ENCODE measurements around the gene USP34. TPM values are rescaled to one million over a fixed set of nuclear protein-coding genes. Genes with fewer than 3 reads are reported as not detected.
"Not testable (repeated sequence)": the region's sequence is repeated elsewhere in the genome, so short reads cannot be mapped to it uniquely, and the experiment has no call there.

USP34 gene
- total and polyA plus RNA-seq, 5 donors from 2014 or later = 16.6 to 197 (median 17.7) TPM

GRCh38 chr2:61454972-61455371 lies 15.9 kb downstream of the USP34 start:
- H3K4me3 Mint-ChIP-seq = peak overlapping the region in 2 of 4 donors; percentile 17 to 24
- peaks cover 49% of the 10 kb centered on the region for H3K4me1 ChIP-seq (ENCODE audit: control insufficient read depth, insufficient read depth, low read length, poor library complexity, severe bottlenecking)
- H3K27me3 ChIP-seq (ENCODE audit: control insufficient read depth, insufficient read depth, low read length); H3K4me3 ChIP-seq (ENCODE audit: low read depth, low read length); H3K9me3 Mint-ChIP-seq; DNase-seq; ATAC-seq (ENCODE audit: low read depth in 2 of 2); H3K9me3 ChIP-seq (ENCODE audit: control insufficient read depth in 2 of 2, low read length in 2 of 2); H3K36me3 ChIP-seq (ENCODE audit: control insufficient read depth, insufficient read depth, low read length); H3K27me3 Mint-ChIP-seq; H3K27ac ChIP-seq (ENCODE audit: insufficient read depth, low read length, poor library complexity, severe bottlenecking): not testable (repeated sequence)
- H3K4me1 Mint-ChIP-seq = peaks cover 28 to 77% (median 51%) of the 10 kb centered on the region in 4 donors
- H3K36me3 Mint-ChIP-seq = peaks cover 24% of the 10 kb centered on the region
- H3K27ac Mint-ChIP-seq = peak overlapping the region in 2 of 3 donors; percentile 32 to 89

GRCh38 chr2:61454383-61454782 lies 16.5 kb downstream of the USP34 start:
- peaks cover 46% of the 10 kb centered on the region for H3K4me1 ChIP-seq (ENCODE audit: control insufficient read depth, insufficient read depth, low read length, poor library complexity, severe bottlenecking)
- ATAC-seq (ENCODE audit: low read depth in 2 of 2) (no peak), DNase-seq (no peak)
- Mint-ChIP-seq H3K27me3 (no peaks in the 10 kb centered on the region), H3K9me3 (peaks cover 0 to 2% (median 0%) of the 10 kb centered on the region in 7 donors), H3K36me3 (peaks cover 26% of the 10 kb centered on the region), H3K4me3 (peak overlapping the region in 2 of 4 donors; percentile 48 to 61), H3K4me1 (peaks cover 31 to 74% (median 52%) of the 10 kb centered on the region in 4 donors), H3K27ac (peak overlapping the region in 1 of 3 donors; percentile 89)
- H3K9me3 ChIP-seq (ENCODE audit: control insufficient read depth in 2 of 2, low read length in 2 of 2) = no peaks in the 10 kb centered on the region
- no peaks in the 10 kb centered on the region for H3K27me3 ChIP-seq (ENCODE audit: control insufficient read depth, insufficient read depth, low read length)
- peaks cover 3% of the 10 kb centered on the region for H3K36me3 ChIP-seq (ENCODE audit: control insufficient read depth, insufficient read depth, low read length)
- no peak overlapping the region for H3K27ac ChIP-seq (ENCODE audit: insufficient read depth, low read length, poor library complexity, severe bottlenecking)
- H3K4me3 ChIP-seq (ENCODE audit: low read depth, low read length) = no peak overlapping the region

- peaks cover 20% of the 10 kb centered on the region for H3K36me3 Mint-ChIP-seq
- no peak overlapping the region for H3K27ac ChIP-seq (ENCODE audit: insufficient read depth, low read length, poor library complexity, severe bottlenecking)
- ATAC-seq (ENCODE audit: low read depth in 2 of 2) (no peak), DNase-seq (no peak)
- H3K27me3 Mint-ChIP-seq = no peaks in the 10 kb centered on the region
- no peak overlapping the region for H3K4me3 ChIP-seq (ENCODE audit: low read depth, low read length)
- H3K36me3 ChIP-seq (ENCODE audit: control insufficient read depth, insufficient read depth, low read length) = peaks cover 3% of the 10 kb centered on the region
- H3K4me3 Mint-ChIP-seq = no peak overlapping the region
- peaks cover 29% of the 10 kb centered on the region for H3K4me1 ChIP-seq (ENCODE audit: control insufficient read depth, insufficient read depth, low read length, poor library complexity, severe bottlenecking)
- H3K27ac Mint-ChIP-seq = peak overlapping the region in 1 of 3 donors; percentile 24
- H3K9me3 Mint-ChIP-seq = peaks cover 0 to 2% (median 0%) of the 10 kb centered on the region in 7 donors
- no peaks in the 10 kb centered on the region for H3K9me3 ChIP-seq (ENCODE audit: control insufficient read depth in 2 of 2, low read length in 2 of 2)
- peaks cover 21 to 72% (median 41%) of the 10 kb centered on the region in 4 donors for H3K4me1 Mint-ChIP-seq
- no peaks in the 10 kb centered on the region for H3K27me3 ChIP-seq (ENCODE audit: control insufficient read depth, insufficient read depth, low read length)
These were observed 18.5 kb downstream of the USP34 start for GRCh38 chr2:61452392-61452791.

- H3K27ac ChIP-seq (ENCODE audit: insufficient read depth, low read length, poor library complexity, severe bottlenecking) = no peak overlapping the region
- no peaks in the 10 kb centered on the region for H3K9me3 ChIP-seq (ENCODE audit: control insufficient read depth in 2 of 2, low read length in 2 of 2)
- H3K27me3 ChIP-seq (ENCODE audit: control insufficient read depth, insufficient read depth, low read length) = no peaks in the 10 kb centered on the region
- peaks cover 3% of the 10 kb centered on the region for H3K36me3 ChIP-seq (ENCODE audit: control insufficient read depth, insufficient read depth, low read length)
- no peak overlapping the region for H3K27ac Mint-ChIP-seq
- peaks cover 24% of the 10 kb centered on the region for H3K4me1 ChIP-seq (ENCODE audit: control insufficient read depth, insufficient read depth, low read length, poor library complexity, severe bottlenecking)
- H3K36me3 Mint-ChIP-seq = peaks cover 17% of the 10 kb centered on the region
- H3K4me1 Mint-ChIP-seq = peaks cover 28 to 71% (median 42%) of the 10 kb centered on the region in 4 donors
- peaks cover 0 to 2% (median 0%) of the 10 kb centered on the region in 7 donors for H3K9me3 Mint-ChIP-seq
- DNase-seq (no peak), ATAC-seq (ENCODE audit: low read depth in 2 of 2) (no peak)
- no peak overlapping the region for H3K4me3 ChIP-seq (ENCODE audit: low read depth, low read length)
- H3K4me3 Mint-ChIP-seq = peak overlapping the region in 2 of 4 donors; percentile 19 to 21
- H3K27me3 Mint-ChIP-seq = no peaks in the 10 kb centered on the region
These were observed 19.7 kb downstream of the USP34 start for GRCh38 chr2:61451178-61451577.

- no peaks in the 10 kb centered on the region for H3K9me3 ChIP-seq (ENCODE audit: control insufficient read depth in 2 of 2, low read length in 2 of 2)
- no peak overlapping the region for H3K27ac ChIP-seq (ENCODE audit: insufficient read depth, low read length, poor library complexity, severe bottlenecking)
- Mint-ChIP-seq H3K36me3 (peaks cover 9% of the 10 kb centered on the region), H3K4me3 (no peak overlapping the region), H3K4me1 (peaks cover 28 to 65% (median 35%) of the 10 kb centered on the region in 4 donors), H3K27me3 (no peaks in the 10 kb centered on the region), H3K27ac (no peak overlapping the region), H3K9me3 (peaks cover 0 to 2% (median 0%) of the 10 kb centered on the region in 7 donors)
- H3K36me3 ChIP-seq (ENCODE audit: control insufficient read depth, insufficient read depth, low read length) = peaks cover 3% of the 10 kb centered on the region
- no peaks in the 10 kb centered on the region for H3K27me3 ChIP-seq (ENCODE audit: control insufficient read depth, insufficient read depth, low read length)
- DNase-seq (no peak), ATAC-seq (ENCODE audit: low read depth in 2 of 2) (no peak)
- no peak overlapping the region for H3K4me3 ChIP-seq (ENCODE audit: low read depth, low read length)
- peaks cover 16% of the 10 kb centered on the region for H3K4me1 ChIP-seq (ENCODE audit: control insufficient read depth, insufficient read depth, low read length, poor library complexity, severe bottlenecking)
These were observed 20.7 kb downstream of the USP34 start for GRCh38 chr2:61450144-61450543.

GRCh38 chr2:61448229-61448628 lies 22.7 kb downstream of the USP34 start:
- Histone ChIP-seq H3K9me3 (ENCODE audit: control insufficient read depth in 2 of 2, low read length in 2 of 2) (no peaks in the 10 kb centered on the region), H3K4me3 (ENCODE audit: low read depth, low read length) (no peak overlapping the region), H3K4me1 (ENCODE audit: control insufficient read depth, insufficient read depth, low read length, poor library complexity, severe bottlenecking) (peaks cover 17% of the 10 kb centered on the region), H3K27me3 (ENCODE audit: control insufficient read depth, insufficient read depth, low read length) (no peaks in the 10 kb centered on the region), H3K36me3 (ENCODE audit: control insufficient read depth, insufficient read depth, low read length) (peaks cover 3% of the 10 kb centered on the region), H3K27ac (ENCODE audit: insufficient read depth, low read length, poor library complexity, severe bottlenecking) (no peak overlapping the region)
- H3K27me3 Mint-ChIP-seq = no peaks in the 10 kb centered on the region
- H3K9me3 Mint-ChIP-seq = peaks cover 0 to 2% (median 0%) of the 10 kb centered on the region in 7 donors
- peak overlapping the region in 2 of 4 donors; percentile 13 to 44 for H3K4me3 Mint-ChIP-seq
- no peak for DNase-seq
- H3K27ac Mint-ChIP-seq = peak overlapping the region in 2 of 3 donors; percentile 45 to 83
- H3K36me3 Mint-ChIP-seq = peaks cover 18% of the 10 kb centered on the region
- peaks cover 40 to 67% (median 43%) of the 10 kb centered on the region in 4 donors for H3K4me1 Mint-ChIP-seq
- no peak for ATAC-seq (ENCODE audit: low read depth in 2 of 2)

- not testable (repeated sequence) for H3K36me3 ChIP-seq (ENCODE audit: control insufficient read depth, insufficient read depth, low read length); H3K27me3 Mint-ChIP-seq; H3K27ac ChIP-seq (ENCODE audit: insufficient read depth, low read length, poor library complexity, severe bottlenecking); ATAC-seq (ENCODE audit: low read depth in 2 of 2); H3K4me3 ChIP-seq (ENCODE audit: low read depth, low read length); DNase-seq; H3K9me3 Mint-ChIP-seq; H3K27ac Mint-ChIP-seq; H3K9me3 ChIP-seq (ENCODE audit: control insufficient read depth in 2 of 2, low read length in 2 of 2); H3K27me3 ChIP-seq (ENCODE audit: control insufficient read depth, insufficient read depth, low read length)
- H3K4me1 ChIP-seq (ENCODE audit: control insufficient read depth, insufficient read depth, low read length, poor library complexity, severe bottlenecking) = peaks cover 20% of the 10 kb centered on the region
- Mint-ChIP-seq H3K4me3 (peak overlapping the region in 1 of 4 donors; percentile 16), H3K4me1 (peaks cover 47 to 76% (median 56%) of the 10 kb centered on the region in 4 donors), H3K36me3 (peaks cover 14% of the 10 kb centered on the region)
These were observed 23.9 kb downstream of the USP34 start for GRCh38 chr2:61446971-61447370.
